Right lobe of liver (tissue), 4 donors: ENCODE results near the gene FHIP2A.

Experiments
- POLR2A ChIP-seq: fragments of 450-650 bp; IDR thresholded peaks from one replicate; pipeline ENCODE4 v1.6.1; 2017; ENCODE audit warnings: antibody characterized with exemption, mild to moderate bottlenecking
- TF ChIP-seq, protein P1 (sequence below), 4 donors: fragments of 200-600 bp in 3 of 4; fragments of 450-650 bp in 1 of 4; IDR thresholded peaks; one replicate each; pipeline versions ENCODE4 v1.5.1 to v1.8.0; 2016 to 2022; ENCODE audit warnings: antibody characterized with exemption in 4 of 4, mild to moderate bottlenecking in 2 of 4
- donor health status: DM: no; HTN: no; CAD: no.
- donor health status: DM: no; HTN: no; CAD: no.
- donor health status: DM: no; HTN: yes; CAD: no.

DNA sequence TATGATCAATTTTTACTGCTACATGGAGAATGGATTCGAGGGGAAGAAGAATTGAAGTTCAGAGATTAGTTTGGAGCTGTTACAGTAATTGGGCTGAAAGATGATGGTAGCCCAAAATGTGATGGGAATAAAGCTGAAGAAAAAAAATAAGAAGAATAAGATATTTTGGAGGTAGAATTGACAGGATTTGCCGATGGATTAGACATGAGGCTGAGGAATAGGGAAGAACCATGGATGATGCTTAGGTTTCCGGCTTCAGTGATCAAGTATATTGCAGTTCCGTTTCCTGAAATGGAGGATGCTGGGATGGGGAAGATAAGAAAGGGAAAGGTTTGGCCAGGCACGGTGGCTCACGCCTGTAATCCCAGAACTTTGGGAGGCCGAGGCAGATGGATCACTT lies 38.9 kb upstream of the FHIP2A start:
- TF ChIP-seq, protein P1, sequence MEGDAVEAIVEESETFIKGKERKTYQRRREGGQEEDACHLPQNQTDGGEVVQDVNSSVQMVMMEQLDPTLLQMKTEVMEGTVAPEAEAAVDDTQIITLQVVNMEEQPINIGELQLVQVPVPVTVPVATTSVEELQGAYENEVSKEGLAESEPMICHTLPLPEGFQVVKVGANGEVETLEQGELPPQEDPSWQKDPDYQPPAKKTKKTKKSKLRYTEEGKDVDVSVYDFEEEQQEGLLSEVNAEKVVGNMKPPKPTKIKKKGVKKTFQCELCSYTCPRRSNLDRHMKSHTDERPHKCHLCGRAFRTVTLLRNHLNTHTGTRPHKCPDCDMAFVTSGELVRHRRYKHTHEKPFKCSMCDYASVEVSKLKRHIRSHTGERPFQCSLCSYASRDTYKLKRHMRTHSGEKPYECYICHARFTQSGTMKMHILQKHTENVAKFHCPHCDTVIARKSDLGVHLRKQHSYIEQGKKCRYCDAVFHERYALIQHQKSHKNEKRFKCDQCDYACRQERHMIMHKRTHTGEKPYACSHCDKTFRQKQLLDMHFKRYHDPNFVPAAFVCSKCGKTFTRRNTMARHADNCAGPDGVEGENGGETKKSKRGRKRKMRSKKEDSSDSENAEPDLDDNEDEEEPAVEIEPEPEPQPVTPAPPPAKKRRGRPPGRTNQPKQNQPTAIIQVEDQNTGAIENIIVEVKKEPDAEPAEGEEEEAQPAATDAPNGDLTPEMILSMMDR (IDR thresholded peaks at IDR 0.05) = no peak
- TF ChIP-seq POLR2A = no peak
